Natural killer cell (primary cell): ENCODE data around the gene EFNA3. TPM values are rescaled to one million over a fixed set of nuclear protein-coding genes. Genes with fewer than 3 reads are reported as not detected.

ENCODE experiments used
- ATAC-seq, 3 donors: fragments of 150-1000 bp in 2 of 3; fragments of 200-7000 bp in 1 of 3; cut with Tn5 transposase; 1 replicate in 1 of 3; 2 replicates in 2 of 3; pipeline ENCODE4 v1.10.0; 2021; ENCODE audit warnings: mild to moderate bottlenecking in 2 of 3, moderate library complexity in 2 of 3
- DNase-seq, 2 donors: peaks; one replicate each; pipeline versions ENCODE4 v3.0.0 to v3.0.0-alpha.2; 2013 to 2021; ENCODE audit warnings: mixed read lengths in 1 of 2
- H3K27ac ChIP-seq: one replicate; pipeline ENCODE4 v1.5.1; 2013; ENCODE audit warnings: mild to moderate bottlenecking, low read length
- H3K27me3 ChIP-seq: one replicate; pipeline ENCODE4 v1.6.1; 2013; ENCODE audit warnings: low read length; ENCODE audit not compliant: control insufficient read depth, insufficient read depth
- H3K36me3 ChIP-seq: one replicate; pipeline ENCODE4 v1.6.1; 2013; ENCODE audit warnings: low read length; ENCODE audit not compliant: control insufficient read depth, insufficient read depth
- H3K4me1 ChIP-seq: one replicate; pipeline ENCODE4 v1.6.1; 2013; ENCODE audit warnings: low read length; ENCODE audit not compliant: control insufficient read depth, insufficient read depth
- H3K4me3 ChIP-seq: one replicate; pipeline ENCODE4 v1.5.1; 2013; ENCODE audit warnings: low read length
- H3K9me3 ChIP-seq: one replicate; pipeline ENCODE4 v1.6.1; 2013; ENCODE audit warnings: low read length; ENCODE audit not compliant: control insufficient read depth, insufficient read depth
- H3K27ac Mint-ChIP-seq, 2 donors: one replicate each; pipeline ENCODE4 v1.8.0; 2022; ENCODE audit warnings: mild to moderate bottlenecking in 2 of 2, mixed read lengths in 2 of 2, moderate library complexity in 1 of 2
- H3K27me3 Mint-ChIP-seq, 2 donors: one replicate each; pipeline ENCODE4 v1.8.0; 2022; ENCODE audit warnings: low read depth in 2 of 2, mixed read lengths in 2 of 2
- H3K36me3 Mint-ChIP-seq: one replicate; pipeline ENCODE4 v1.8.0; 2022; ENCODE audit warnings: mixed read lengths
- H3K4me1 Mint-ChIP-seq, 2 donors: one replicate each; pipeline ENCODE4 v1.8.0; 2022; ENCODE audit warnings: mixed read lengths in 2 of 2
- H3K4me3 Mint-ChIP-seq: one replicate; pipeline ENCODE4 v1.8.0; 2022; ENCODE audit warnings: mild to moderate bottlenecking, moderate library complexity, mixed read lengths
- H3K9me3 Mint-ChIP-seq, 2 donors: one replicate each; pipeline ENCODE4 v1.8.0; 2022; ENCODE audit warnings: mixed read lengths in 2 of 2
- CTCF ChIP-seq: fragments of 200-600 bp; IDR thresholded peaks from one replicate; pipeline ENCODE4 v1.8.0; 2022; ENCODE audit warnings: antibody characterized with exemption
- WGBS: methylation state at CpG from one replicate; pipeline ENCODE4 v1.1.7; 2013; ENCODE audit warnings: missing lambda C conversion rate; ENCODE audit not compliant: insufficient coverage; 5-methylcytosine and 5-hydroxymethylcytosine counted together
- intact Hi-C: fragments of 100-400 bp; cut with micrococcal nuclease; formaldehyde crosslinking; loops from one replicate; pipeline ENCODE4 v1.14.2; 2022
- total RNA-seq, 4 donors: library from RNA; stranded (reverse); fragments of 120-200 nt in 1 of 4; gene quantifications; one replicate each; pipeline versions ENCODE4 v1.2.3 to v1.2.4, GENCODE V29; 2013 to 2022

Gene EFNA3
- total RNA-seq, 3 donors from 2014 or later (not counting 1 experiment from before 2014, with no cell fraction given) = 0.52 to 1.1 (median 0.68) TPM

- no peak overlapping the region for H3K27ac Mint-ChIP-seq
- H3K27ac ChIP-seq = no peak overlapping the region
- 71% methylated on average over 6 of the region's 6 CpGs for WGBS
- TF ChIP-seq CTCF = no peak
- H3K9me3 Mint-ChIP-seq = no peaks in the 10 kb centered on the region
- H3K4me1 Mint-ChIP-seq = peaks cover 0 to 5% of the 10 kb centered on the region in 2 donors
- H3K27me3 ChIP-seq = no peaks in the 10 kb centered on the region
- peaks cover 0 to 14% of the 10 kb centered on the region in 2 donors for H3K27me3 Mint-ChIP-seq
- DNase-seq (no peak), ATAC-seq (no peak)
- H3K36me3 Mint-ChIP-seq = no peaks in the 10 kb centered on the region
- no peak overlapping the region for H3K4me3 ChIP-seq
- intact Hi-C loops = no loop called here
- no peak overlapping the region for H3K4me3 Mint-ChIP-seq
- no peaks in the 10 kb centered on the region for H3K4me1 ChIP-seq
- H3K36me3 ChIP-seq = no peaks in the 10 kb centered on the region
- no peaks in the 10 kb centered on the region for H3K9me3 ChIP-seq
These were observed 28.2 kb downstream of the EFNA3 start for GRCh38 chr1:155106862-155107261.

GRCh38 chr1:155107309-155108264 is 28.9 kb downstream of the EFNA3 start:
- H3K36me3 Mint-ChIP-seq = no peaks in the 10 kb centered on the region
- TF ChIP-seq CTCF = no peak
- no peaks in the 10 kb centered on the region for H3K4me1 Mint-ChIP-seq
- Histone ChIP-seq H3K4me3 (no peak overlapping the region), H3K36me3 (no peaks in the 10 kb centered on the region), H3K4me1 (no peaks in the 10 kb centered on the region), H3K9me3 (no peaks in the 10 kb centered on the region), H3K27me3 (no peaks in the 10 kb centered on the region), H3K27ac (no peak overlapping the region)
- intact Hi-C loops = no loop called here
- peaks cover 0 to 14% of the 10 kb centered on the region in 2 donors for H3K27me3 Mint-ChIP-seq
- WGBS = 84% methylated on average over 12 of the region's 12 CpGs
- no peak overlapping the region for H3K4me3 Mint-ChIP-seq
- no peaks in the 10 kb centered on the region for H3K9me3 Mint-ChIP-seq
- no peak for ATAC-seq
- no peak overlapping the region for H3K27ac Mint-ChIP-seq
- no peak for DNase-seq

GRCh38 chr1:155108296-155108695 is 29.7 kb downstream of the EFNA3 start:
- H3K27me3 Mint-ChIP-seq = peaks cover 0 to 14% of the 10 kb centered on the region in 2 donors
- Histone ChIP-seq H3K36me3 (no peaks in the 10 kb centered on the region), H3K4me3 (no peak overlapping the region), H3K27ac (no peak overlapping the region), H3K27me3 (no peaks in the 10 kb centered on the region), H3K4me1 (no peaks in the 10 kb centered on the region), H3K9me3 (no peaks in the 10 kb centered on the region)
- H3K27ac Mint-ChIP-seq = no peak overlapping the region
- no peak for ATAC-seq
- no peak for TF ChIP-seq CTCF
- no peaks in the 10 kb centered on the region for H3K36me3 Mint-ChIP-seq
- WGBS = 87% methylated on average over 5 of the region's 5 CpGs
- DNase-seq = no peak
- H3K9me3 Mint-ChIP-seq = no peaks in the 10 kb centered on the region
- H3K4me3 Mint-ChIP-seq = no peak overlapping the region
- H3K4me1 Mint-ChIP-seq = no peaks in the 10 kb centered on the region
- intact Hi-C loops = no loop called here
